Sigmoid colon (tissue), 4 donors: Measurements from ENCODE around the gene CSPG5.

ENCODE experiments used
- POLR2A ChIP-seq, 2 donors: fragments of 450-650 bp; IDR thresholded peaks; one replicate each; pipeline ENCODE4 v1.6.1; 2016; ENCODE audit warnings: antibody characterized with exemption in 2 of 2, mild to moderate bottlenecking in 2 of 2, moderate library complexity in 2 of 2
- POLR2AphosphoS5 ChIP-seq, 4 donors: sonication (generic); formaldehyde crosslinking; IDR thresholded peaks; one replicate each; pipeline ENCODE4 v1.6.1; 2017; ENCODE audit warnings: antibody characterized with exemption in 4 of 4
- TF ChIP-seq, protein P1 (sequence below), 4 experiments: fragments of 450-650 bp in 3 of 4; fragments of 200-600 bp in 1 of 4; IDR thresholded peaks; one replicate each; pipeline ENCODE4 v1.5.1; 2016 to 2019; ENCODE audit warnings: antibody characterized with exemption in 4 of 4, mild to moderate bottlenecking in 3 of 4, moderate library complexity in 2 of 4

DNA sequence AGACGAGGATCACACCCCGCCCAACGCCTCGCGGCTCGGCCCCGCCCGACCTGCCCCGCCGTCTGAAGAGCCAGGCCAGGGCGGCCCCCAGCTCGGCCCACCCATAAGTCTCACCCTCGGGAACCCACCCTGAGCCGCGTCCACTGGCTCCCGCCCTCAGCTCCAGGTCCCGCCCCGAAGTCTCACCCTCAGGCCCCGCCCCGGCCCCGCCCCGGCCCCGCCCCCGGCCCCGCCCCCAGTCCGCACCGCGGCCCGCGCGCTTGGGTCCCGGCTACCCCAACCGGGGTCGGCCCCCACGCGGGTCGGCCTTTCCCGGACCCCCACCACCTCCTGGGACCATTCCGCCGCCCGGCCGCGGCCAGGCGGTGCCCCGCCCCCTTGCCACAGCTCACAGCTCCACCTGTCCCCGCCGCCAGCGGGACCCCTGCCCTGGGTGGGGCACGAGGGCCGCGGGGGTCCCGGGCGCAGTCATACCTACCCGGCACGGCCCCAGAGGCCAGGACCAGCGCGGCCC, 489 bp downstream of the CSPG5 start:
- TF ChIP-seq POLR2A (IDR thresholded peaks at IDR 0.05) = no peak
- TF ChIP-seq, protein P1, sequence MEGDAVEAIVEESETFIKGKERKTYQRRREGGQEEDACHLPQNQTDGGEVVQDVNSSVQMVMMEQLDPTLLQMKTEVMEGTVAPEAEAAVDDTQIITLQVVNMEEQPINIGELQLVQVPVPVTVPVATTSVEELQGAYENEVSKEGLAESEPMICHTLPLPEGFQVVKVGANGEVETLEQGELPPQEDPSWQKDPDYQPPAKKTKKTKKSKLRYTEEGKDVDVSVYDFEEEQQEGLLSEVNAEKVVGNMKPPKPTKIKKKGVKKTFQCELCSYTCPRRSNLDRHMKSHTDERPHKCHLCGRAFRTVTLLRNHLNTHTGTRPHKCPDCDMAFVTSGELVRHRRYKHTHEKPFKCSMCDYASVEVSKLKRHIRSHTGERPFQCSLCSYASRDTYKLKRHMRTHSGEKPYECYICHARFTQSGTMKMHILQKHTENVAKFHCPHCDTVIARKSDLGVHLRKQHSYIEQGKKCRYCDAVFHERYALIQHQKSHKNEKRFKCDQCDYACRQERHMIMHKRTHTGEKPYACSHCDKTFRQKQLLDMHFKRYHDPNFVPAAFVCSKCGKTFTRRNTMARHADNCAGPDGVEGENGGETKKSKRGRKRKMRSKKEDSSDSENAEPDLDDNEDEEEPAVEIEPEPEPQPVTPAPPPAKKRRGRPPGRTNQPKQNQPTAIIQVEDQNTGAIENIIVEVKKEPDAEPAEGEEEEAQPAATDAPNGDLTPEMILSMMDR (IDR thresholded peaks at IDR 0.05) = no peak
- TF ChIP-seq POLR2AphosphoS5 (IDR thresholded peaks at IDR 0.05) = no peak
